Tibial artery (tissue), 4 donors: ENCODE results near the gene SLC16A9.

Source experiments
- DNase-seq, 2 donors: peaks; one replicate each; pipeline ENCODE4 v3.0.0-alpha.2; 2019
- H3K27ac ChIP-seq, 2 donors: fragments of 200-600 bp; sonication (generic) in 1 of 2; 1 replicate in 1 of 2; 2 replicates in 1 of 2; pipeline ENCODE4 v1.5.1; 2018 to 2019; ENCODE audit warnings: mild to moderate bottlenecking in 1 of 2
- H3K27me3 ChIP-seq, 2 donors: fragments of 200-600 bp; sonication (generic) in 1 of 2; one replicate each; pipeline versions ENCODE4 v1.5.1 to v1.6.0; 2016 to 2019
- H3K36me3 ChIP-seq, 3 donors: fragments of 200-600 bp; sonication (generic) in 2 of 3; one replicate each; pipeline ENCODE4 v1.5.1; 2016 to 2019; ENCODE audit warnings: mild to moderate bottlenecking in 2 of 3
- H3K4me1 ChIP-seq, 4 donors: fragments of 200-600 bp; sonication (generic) in 2 of 4; 1 replicate in 3 of 4; 2 replicates in 1 of 4; pipeline ENCODE4 v1.5.1; 2016 to 2019
- H3K4me3 ChIP-seq, 2 donors: fragments of 200-600 bp; sonication (generic) in 1 of 2; 1 replicate in 1 of 2; 2 replicates in 1 of 2; pipeline ENCODE4 v1.5.1; 2018 to 2019; ENCODE audit warnings: mild to moderate bottlenecking in 2 of 2
- H3K9me3 ChIP-seq, 3 donors: fragments of 200-600 bp; sonication (generic) in 1 of 3; one replicate each; pipeline ENCODE4 v1.5.1; 2016 to 2019
- CTCF ChIP-seq, 2 experiments: fragments of 200-600 bp in 1 of 2; fragments of 450-650 bp in 1 of 2; IDR thresholded peaks; one replicate each; pipeline ENCODE4 v1.5.1; 2017 to 2019; ENCODE audit warnings: antibody characterized with exemption in 2 of 2, mild to moderate bottlenecking in 1 of 2, moderate library complexity in 1 of 2
- intact Hi-C: fragments of 100-400 bp; cut with DNase I; formaldehyde crosslinking; loops from one replicate; pipeline ENCODE4 v1.15.0; 2023; ENCODE audit warnings: low total_unique reads

The SLC16A9 gene

GRCh38 chr10:59635502-59636290 lies 74.0 kb downstream of the SLC16A9 start:
- H3K4me1 ChIP-seq, result no peaks in the 10 kb centered on the region
- DNase-seq, result no peak
- intact Hi-C loops, result loop anchor here (10.0 kb wide), 1 partner anchor 169 kb away; no protein-coding TSS in a partner anchor
- no peaks in the 10 kb centered on the region for H3K36me3 ChIP-seq
- TF ChIP-seq CTCF (IDR thresholded peaks at IDR 0.05), result no peak
- H3K4me3 ChIP-seq, result no peak overlapping the region
- H3K27me3 ChIP-seq, result no peaks in the 10 kb centered on the region
- H3K27ac ChIP-seq, result no peak overlapping the region
- H3K9me3 ChIP-seq, result no peaks in the 10 kb centered on the region

- Histone ChIP-seq H3K27me3 (no peaks in the 10 kb centered on the region), H3K9me3 (no peaks in the 10 kb centered on the region), H3K27ac (no peak overlapping the region), H3K4me1 (no peaks in the 10 kb centered on the region), H3K36me3 (no peaks in the 10 kb centered on the region), H3K4me3 (no peak overlapping the region)
- no peak for DNase-seq
- TF ChIP-seq CTCF (IDR thresholded peaks at IDR 0.05), result no peak
- intact Hi-C loops, result loop anchor here (5.0 to 10.0 kb wide), 2 partner anchors 73 to 171 kb away; partner anchors contain the start of gene SLC16A9
Measured at GRCh38 chr10:59634102-59634501, 75.5 kb downstream of the SLC16A9 start.

GRCh38 chr10:59633063-59633462 lies 76.6 kb downstream of the SLC16A9 start:
- Histone ChIP-seq H3K4me1 (no peaks in the 10 kb centered on the region), H3K27me3 (no peaks in the 10 kb centered on the region), H3K4me3 (no peak overlapping the region), H3K27ac (no peak overlapping the region), H3K9me3 (no peaks in the 10 kb centered on the region), H3K36me3 (no peaks in the 10 kb centered on the region)
- intact Hi-C loops, result loop anchor here (5.0 to 10.0 kb wide), 2 partner anchors 74 to 172 kb away; partner anchors contain the start of gene SLC16A9
- TF ChIP-seq CTCF (IDR thresholded peaks at IDR 0.05), result no peak
- DNase-seq, result no peak

- intact Hi-C loops, result loop anchor here (5.0 to 10.0 kb wide), 2 partner anchors 75 to 173 kb away; partner anchors contain the start of gene SLC16A9
Measured at GRCh38 chr10:59631882-59632807, 77.5 kb downstream of the SLC16A9 start.

More at GRCh38 chr10:59631882-59632807, 77.5 kb downstream of the SLC16A9 start:
- Histone ChIP-seq H3K9me3 (no peaks in the 10 kb centered on the region), H3K4me1 (no peaks in the 10 kb centered on the region), H3K36me3 (no peaks in the 10 kb centered on the region), H3K4me3 (no peak overlapping the region), H3K27ac (no peak overlapping the region), H3K27me3 (no peaks in the 10 kb centered on the region)
- DNase-seq, result no peak
- TF ChIP-seq CTCF (IDR thresholded peaks at IDR 0.05), result no peak
